ENCODE results near the gene MCTP2.

Gene MCTP2

DNA sequence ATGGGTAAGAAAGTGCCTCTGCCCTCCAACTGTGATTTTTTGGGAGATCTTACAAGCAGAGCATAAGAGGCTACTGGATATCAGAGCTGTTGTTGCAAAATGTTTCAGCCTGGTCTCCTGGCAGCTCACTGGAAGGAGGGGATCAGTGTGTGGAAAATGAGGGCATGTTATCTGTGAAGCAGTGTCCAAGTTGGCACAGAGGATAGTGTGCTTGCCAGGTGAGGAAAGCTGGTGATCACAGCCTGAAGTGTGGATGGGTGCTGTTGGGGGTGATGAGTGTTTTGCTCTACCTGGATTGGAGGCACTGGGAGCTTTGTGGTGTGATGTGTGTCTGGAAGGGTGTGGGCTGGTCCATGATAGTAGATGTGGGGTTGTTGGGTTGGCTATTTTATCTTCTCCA, 69.3 kb downstream of the MCTP2 start:
- no peak for DNase-seq

DNA sequence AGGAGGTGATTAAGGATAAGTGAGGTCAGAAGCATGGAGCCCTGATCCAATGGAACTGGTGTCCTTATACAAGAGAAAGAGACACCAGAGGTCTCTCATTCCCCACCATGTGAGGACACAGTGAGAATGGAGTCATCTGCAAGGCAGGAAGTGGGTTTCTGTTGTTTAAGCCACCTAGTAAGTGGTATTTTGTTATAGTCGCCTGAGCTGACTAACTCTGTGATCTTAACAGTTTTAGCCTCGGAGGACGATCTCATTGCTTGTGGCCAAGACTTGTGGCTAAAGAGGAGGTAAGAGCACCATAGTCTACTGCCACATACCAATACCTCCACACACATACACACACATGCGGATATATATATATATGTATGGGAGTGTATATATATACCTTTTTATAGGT, 73.8 kb downstream of the MCTP2 start:
- DNase-seq: no peak

DNA sequence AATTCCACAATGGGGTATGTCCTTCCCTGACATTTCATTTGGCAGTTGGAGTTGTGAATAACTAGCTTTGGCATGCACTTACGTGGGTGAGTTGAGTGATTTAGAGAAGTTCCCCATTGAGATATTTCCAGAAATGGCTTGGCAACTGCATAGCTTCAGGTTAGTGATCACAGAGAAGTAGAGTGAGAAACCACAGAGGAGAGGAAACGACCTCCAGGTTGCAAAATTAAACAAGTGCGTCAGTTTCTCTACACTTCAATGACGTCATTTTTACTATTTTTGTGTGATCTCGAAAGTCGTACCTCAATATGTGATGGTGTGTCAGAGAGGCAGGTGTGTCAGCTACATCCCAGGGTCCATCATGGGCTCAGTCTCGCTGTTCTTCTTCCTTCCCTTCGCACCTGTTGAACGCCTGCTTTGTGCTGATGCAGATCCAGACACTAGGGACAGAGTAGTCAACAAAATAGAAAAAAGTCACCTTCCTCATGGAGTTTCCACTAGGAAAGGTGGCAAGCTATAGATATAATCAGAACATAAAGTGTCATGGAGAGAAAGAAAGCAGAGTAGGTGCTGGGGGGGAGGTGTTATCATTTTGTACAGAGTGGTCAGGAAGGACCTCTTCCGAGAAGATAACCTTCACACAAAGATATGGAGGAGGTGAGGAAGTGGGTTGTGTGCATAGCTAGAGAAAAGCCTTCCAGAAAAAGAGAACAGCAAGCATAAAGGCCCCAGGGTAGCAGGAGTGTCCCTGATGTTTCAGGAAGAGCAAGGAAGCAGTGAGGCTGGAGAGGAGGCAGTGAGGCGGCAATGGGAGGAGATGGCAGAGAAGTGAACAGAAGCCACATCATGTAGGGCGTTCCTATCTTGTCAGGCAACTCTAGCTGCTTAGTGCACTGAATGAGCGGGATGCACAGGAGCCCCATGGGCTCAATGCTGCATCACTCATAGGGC, 75.6 kb downstream of the MCTP2 start:
- DNase-seq: no peak

DNA sequence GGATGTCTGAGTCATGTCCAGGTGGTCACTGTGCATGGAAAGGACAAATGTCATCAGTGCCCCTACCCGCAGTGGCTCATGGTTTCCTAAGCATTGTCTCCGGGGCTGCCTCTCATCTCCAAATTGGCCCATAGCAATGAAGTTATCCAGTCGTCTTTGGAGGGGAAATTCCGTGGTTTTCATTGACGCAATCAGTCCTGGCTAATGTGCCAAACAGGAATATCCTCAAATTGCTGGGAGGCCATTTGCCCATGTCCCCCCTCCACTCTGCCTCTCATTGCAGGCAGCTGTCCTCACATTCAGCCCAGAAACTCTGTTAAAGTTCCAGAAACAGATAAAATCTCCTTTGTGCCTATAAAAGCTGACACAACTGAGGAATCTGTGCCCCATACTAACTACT, 81.6 kb downstream of the MCTP2 start:
- no peak for DNase-seq

DNA sequence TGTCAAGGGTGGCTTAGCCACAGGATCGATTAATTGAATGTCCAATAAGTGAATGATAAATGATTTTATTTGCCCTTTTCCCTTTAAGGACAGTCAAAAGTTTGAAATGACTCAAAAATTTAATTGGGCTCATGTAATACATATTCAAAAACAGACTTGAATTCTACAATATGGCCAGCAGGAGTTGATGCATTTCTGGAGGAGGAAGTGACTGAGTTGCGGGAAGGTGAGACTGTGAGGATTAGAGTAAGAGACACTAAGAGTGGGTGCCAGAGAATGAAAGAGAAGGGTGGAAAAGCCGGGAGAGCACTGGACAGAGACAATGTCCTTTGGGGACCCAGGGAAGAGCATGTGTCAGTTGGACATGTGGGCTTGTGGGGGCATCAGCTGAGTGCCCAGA, 83.3 kb downstream of the MCTP2 start:
- no peak for DNase-seq

DNA sequence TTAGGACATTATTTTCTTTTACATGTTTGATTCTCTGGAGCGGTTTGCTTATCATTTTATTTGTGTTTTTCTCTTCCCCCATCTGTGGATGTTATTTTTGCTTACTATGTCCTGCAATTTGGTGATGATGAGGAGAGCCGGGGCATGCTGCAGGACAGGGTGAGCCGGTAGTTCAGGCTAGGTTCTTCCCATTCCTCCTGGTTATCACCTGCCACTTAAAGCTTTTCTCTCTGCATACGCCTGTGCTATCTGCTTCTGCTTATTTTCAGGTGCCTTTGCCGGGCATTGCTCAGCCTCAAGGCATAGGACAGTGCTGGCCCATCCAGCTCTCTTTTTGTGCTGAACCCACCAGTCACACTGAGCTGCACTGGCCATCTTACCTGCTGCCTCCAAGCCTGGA, 85.8 kb downstream of the MCTP2 start:
- DNase-seq: no peak

DNA sequence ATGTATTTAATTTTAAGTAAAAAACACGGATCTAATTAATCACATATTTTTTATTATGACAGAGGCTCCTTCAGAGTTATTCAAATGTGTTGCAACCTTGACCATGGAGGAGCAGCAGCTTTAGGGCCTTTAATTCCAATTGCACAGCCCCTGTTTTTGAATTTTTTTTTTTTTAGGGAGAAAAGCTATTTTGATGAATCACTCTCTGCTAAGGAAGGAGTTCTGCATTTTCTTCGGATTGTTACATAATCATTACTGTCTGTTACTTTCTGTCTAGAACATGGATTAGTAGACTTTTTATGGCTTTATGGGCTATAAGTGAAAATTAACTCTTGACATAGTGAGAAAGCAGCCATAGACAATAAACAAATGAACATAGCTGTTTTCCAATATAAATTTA, 90.8 kb downstream of the MCTP2 start:
- no peak for DNase-seq

DNA sequence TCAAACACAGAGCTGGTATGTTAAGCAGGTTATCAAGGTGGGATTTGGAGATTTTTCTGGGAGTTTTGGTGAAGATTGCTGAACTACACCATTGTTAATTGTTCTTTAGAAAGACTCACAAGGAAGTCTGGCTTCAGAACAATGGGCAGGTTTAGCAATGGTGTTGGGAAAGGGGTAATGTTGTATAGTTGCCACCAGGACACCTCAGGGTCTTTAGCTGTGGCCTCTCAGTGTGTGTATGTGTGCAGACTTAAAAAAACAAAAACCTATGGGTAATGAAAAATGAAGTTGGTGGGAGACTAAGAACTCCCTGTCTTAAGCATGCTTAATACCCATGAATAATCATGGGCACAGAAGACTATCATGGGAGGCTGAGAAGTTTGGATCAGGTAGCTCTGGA, 91.7 kb downstream of the MCTP2 start:
- no peak for DNase-seq

DNA sequence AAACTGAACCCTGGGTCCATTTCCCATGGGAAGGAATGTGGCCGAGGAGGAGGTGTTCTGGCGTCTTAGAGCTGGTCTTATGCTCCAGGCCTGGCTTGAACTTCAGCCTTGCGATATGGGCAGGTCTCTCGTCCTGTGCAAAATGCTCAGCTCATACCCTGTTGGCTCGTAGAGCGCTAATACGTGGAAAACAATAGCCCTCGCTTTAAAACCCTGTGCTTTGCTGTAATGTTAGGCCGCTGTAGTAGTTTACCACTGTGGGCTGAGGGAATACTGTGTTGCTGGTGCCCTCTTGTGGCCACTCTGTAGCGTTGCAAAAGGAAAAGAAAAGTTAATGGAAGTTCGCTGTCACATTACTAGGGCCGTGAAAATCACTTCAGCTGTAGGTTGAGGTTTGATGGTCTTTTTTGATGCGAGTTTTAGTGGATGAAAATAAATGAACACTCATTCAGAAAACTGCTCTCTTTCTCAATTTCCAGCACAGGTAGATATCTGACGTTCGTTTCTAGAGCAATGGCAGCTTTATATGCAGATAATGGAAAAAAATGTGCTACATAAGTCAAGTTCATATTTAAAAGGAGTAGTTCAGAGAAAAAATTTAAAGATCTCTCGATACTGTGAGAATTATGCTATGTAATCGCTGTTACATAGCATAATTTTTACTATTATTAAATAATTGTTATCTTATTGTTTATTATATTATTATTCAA, 92.9 kb downstream of the MCTP2 start:
- no peak for DNase-seq

DNA sequence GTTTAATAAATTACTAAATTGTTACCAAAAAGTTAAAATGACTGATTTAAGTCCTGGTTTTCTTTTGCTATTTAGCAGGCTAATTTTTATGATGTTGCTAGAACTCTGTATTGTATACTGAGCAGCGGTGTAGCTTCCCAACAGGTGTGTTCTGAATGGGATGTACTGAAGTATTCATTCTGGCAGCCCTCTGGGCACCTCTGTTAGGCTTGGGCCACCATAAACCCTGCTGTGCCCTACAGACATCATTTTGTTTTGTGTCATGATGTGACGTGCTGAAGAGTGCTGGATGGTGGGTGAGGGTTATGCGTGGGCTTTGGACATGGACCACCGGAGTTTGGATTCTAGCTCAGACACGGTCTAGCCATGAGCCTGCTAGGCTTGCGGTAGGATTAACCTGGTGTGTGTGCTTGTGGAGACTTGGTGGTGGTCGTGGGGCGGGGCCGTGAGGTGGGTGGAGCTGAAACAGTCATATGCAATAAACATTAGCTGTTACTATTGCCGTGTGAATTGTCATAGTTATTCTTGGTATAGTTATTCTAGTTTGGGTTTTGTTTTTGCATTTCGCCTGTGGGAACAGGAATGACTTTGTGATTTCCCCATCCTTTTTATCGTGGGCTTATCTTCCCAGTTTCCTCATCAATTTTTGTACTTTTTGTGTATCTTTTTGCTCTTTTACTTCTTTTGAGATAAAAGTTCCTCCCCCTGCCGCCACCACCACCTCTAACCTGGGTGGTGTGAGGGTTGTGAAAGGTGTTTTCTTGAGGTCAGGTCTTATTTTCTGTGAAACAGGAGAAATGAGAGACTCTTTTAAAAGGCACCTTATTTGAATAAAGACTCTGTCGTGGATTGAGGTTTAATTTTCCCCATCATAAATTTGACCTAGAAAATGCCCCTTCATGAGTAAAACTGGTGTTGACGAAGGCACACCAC, 93.7 kb downstream of the MCTP2 start:
- no peak for DNase-seq

DNA sequence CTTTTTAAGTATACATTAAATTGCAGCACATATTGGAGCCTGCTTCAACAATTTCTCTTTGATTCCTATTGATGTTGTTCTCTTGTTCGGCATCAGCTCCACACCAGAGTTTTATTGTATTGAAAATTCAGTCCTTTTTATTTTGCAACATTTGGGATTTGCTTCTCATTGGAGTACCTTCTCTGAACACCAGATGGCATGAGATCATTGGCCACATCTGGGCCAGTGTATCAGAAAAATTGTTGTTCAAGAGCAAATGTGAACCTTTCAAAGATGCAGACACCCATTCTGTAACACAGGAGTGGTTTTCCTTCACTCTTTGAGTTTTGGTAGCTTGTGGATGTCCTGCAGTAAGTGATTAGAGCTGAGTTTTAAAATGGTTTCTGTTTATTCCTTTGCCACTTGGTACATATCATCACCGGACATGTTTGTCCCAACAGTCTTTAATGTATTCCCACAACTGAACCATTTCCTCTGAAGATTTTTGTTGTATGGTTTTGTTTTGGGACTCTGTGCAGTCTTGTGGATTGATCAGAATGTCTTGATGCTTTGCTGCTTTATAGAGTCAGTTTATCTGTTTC, 96.1 kb downstream of the MCTP2 start:
- DNase-seq: no peak

DNA sequence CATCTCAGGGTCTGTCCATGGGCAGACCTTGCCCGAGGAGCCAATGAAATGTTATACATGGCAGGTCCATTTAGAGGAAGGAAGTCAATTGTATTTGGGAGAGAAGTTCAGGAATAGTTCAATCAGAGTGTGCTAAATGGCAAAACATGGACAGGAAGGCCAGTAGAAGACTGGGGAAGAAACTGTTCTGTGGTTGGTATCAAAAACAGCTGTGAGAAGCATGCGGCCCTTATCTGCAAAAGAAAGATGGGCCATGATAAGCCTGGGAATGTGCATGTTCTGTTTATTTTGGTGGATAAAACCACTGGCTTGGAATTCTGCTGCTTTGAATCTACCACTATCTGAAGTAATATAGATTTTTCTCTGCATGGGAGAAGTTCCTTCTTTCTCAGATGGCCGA, 100.4 kb downstream of the MCTP2 start:
- DNase-seq: no peak

DNA sequence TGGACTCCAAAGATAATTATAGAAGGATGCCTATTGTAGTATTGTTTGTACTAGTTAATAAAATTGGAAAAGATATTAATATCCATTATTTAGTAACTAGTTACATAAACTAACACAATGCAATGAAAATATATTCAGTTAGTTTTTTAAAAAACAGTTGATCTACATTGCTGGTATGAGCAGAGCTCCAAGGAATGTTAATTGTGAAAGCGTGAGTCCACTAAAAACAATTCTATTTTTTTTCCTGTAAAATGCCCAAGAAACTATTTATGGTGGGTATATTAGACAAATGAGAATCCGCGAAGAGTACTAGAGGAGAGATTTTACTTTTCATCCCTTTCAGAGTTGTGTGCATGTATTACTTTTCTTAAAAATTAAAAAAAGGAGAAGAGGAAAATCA, 104.3 kb downstream of the MCTP2 start:
- no peak for DNase-seq

DNA sequence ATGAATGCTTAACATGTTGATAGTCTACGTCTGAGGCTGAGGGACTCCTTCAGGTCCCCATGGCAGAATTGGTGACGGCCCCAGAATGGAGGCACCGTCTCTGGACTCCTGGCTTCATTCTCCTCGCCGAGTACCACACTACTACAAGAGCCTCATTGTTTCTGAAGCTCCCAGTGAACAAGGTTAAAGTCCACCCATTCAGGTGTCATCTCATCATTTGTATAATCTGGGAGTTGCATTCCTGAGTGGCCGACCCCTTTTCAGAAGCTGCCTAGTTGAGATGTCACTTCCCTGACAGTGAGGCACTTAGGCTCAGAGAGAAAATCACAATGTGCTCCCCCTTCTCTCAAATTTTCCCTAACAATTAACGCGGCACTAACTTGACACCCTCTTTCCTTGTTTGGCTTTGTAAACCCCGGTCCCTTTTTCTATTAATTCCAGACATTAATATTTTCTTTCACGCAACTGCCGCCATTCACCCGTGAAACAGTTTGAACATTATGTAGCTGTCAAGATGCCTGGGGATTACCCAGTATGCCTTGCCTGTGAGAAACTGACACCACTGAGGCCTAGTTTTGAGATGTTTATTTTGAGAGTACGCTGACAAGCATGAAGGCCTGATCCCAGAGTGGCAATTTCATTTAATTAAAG, 105.6 kb downstream of the MCTP2 start:
- DNase-seq: no peak

DNA sequence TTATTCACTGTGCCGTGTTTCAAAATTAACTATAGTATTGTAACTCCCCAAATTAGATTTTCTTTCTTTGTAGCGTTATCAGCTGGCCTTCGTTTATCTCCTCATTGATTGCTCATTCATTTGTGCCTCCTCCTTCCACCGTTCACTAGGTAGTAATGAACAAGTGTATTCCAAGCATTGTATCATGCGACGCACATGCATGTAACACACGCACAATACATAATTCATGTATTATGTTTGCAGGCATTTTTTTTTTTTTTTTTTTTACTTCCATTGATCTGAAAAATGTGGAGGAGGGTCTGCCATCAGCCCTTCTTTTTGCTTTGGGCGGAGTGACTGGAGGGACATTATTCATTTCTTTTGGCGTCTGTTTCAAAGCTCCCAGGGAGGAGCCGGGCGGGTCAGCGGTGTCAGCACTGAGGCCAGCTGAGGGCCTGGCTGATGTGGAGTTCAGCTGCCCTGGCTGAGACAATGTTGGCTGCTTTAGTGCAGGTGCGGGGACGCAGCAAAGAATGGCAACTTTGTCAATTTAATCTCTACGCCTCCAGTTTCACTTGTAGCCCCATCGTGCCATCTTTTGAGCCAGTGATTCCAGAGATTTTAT, 107.0 kb downstream of the MCTP2 start:
- DNase-seq: no peak

DNA sequence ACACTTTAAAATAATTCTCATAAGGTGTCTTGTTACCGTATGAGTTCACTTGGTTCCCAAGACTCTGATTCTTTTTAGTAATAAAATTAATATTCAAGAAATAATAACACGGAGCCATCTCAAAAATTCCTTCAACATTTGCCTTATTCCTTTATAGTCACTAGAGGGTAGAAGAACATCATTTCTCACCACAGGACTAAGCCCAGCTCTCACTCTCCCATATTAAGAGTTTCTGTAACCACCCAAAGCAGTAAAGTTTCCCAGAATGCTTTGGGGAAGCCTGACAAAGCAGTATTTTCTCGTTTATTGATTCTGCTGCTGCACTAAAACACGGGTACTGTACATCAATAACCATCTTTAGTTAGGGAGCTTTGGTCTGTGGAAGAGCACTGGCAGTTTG, 114.9 kb downstream of the MCTP2 start:
- DNase-seq: no peak

DNA sequence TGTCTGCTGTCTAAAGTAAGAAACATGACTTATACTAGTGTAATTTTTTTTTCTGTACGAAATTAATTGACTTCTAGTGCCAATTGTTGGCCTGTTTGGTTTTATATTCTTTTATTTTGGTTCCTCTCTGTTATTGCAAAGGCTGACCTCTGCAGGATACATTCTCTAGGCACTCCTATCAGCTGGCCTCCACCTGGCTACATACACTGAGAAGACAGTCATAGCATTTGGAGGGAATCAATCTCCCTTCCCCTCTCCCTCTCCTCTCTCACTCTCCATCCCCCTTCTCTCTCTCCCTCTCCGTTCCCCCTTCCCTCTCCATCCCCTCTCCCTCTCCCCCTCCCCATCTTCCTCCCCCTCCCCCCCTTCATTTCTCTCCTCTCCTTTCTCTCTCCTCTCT, 116.7 kb downstream of the MCTP2 start:
- DNase-seq: no peak

DNA sequence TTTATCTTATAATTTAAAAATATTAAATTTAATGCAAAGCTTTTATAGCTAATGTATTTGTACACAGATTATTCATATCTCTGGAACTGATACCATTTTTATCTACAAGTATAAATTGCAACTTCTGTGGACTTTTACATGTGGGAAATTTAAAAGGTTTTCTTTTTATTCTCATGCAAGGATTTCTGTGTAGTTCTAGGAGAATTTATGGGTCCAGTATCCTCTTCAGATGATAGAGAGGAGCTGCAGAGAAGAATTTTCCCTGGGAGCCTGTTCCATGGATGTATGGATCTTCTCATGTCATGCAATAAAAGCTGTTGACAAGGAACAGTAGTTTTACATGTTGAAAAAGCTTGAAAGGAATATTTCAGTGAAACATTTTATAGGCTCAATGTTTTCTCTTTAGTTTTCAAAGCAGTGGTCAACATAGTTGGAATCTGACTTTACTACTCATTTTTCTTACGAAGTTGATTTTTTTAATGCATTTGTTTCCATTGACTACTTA, 119.7 kb downstream of the MCTP2 start:
- no peak for DNase-seq

DNA sequence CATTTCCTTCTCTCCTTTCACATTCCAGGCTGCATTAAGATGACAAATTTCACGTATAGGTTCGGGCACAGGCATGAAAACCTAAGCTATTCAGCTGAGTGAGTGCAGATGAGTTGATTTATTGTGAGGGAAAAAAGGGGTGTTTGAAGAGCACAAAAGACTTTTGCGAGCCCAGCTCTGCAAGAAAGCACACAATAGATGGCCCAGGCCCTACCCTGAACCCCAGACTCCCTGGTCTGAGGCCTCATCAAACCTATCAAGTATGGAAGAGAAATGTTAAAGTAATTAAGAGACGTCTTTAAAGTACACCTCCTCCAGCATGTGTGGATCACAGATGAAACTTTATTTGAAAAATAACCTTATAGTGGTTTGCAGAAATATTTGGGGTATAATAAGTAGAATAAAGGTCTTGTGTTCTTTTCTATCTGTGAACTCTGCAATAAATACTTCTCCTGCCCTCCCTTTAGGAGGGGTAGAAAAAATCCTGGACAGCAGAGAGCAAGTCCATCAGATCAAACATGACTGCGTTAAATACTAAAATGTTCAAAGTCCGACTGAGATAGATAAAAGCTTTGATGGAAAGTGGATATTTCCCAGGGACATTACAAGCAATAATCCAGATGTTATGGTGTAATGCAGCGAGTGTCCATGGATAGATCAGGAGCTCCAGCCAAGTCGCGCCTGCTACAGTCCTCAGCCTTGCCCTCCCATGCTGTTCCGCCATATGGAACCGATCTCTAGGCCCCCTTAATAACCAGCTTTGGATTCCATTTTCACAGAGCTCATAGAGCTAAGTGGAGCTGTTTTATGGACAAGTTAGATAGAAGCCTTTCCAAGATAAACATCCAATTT, 121.5 kb downstream of the MCTP2 start:
- DNase-seq: no peak

DNA sequence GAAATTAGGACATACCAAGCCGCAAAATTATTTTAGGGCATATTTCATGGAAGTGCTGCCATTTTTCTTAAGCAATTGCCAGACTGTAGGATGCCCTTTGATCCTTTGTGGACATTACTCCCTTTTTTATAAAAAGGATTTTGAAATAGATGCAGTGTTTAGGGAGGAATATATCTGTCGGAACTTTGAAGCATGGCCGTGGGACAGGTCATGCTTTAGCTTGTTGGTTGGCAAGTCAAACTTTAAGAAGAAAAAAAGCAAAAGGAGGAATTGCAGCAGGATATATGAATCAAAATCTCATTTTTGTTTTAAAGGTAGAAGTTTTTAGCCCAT, 122.1 kb downstream of the MCTP2 start:
- DNase-seq: no peak

DNA sequence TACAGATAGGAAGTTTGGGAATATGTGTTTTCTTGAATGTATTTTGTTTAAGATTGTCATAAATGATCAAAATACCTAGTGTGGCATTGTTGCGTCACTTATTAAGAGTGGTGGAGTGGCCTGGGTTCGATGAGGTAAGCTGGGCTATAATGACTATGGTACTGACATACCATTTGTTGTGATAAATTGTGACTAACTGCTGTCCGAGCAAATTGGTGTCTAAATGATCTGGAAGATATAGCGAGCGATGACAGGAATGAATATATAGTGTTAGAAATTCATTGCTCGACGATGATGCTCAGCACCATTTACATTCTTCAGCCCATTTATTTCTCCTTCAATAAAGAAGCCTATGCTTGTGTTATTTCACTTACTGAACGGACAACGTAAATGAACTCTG, 123.3 kb downstream of the MCTP2 start:
- no peak for DNase-seq
